Measurements from ENCODE around the gene IFI35. TPM values are rescaled to one million over a fixed set of nuclear protein-coding genes. Genes with fewer than 3 reads are reported as not detected.
"Not testable (repeated sequence)": the region's sequence is repeated elsewhere in the genome, so short reads cannot be mapped to it uniquely, and the experiment has no call there.

IFI35 gene
- total RNA-seq, 5 donors from 2014 or later (not counting 1 experiment from before 2014, with no cell fraction given), result 27.0 to 44.6 (median 34.1) TPM

- no peaks in the 10 kb centered on the region for H3K36me3 Mint-ChIP-seq
- no peaks in the 10 kb centered on the region for H3K9me3 Mint-ChIP-seq
- H3K4me3 ChIP-seq (ENCODE audit: control insufficient read depth in 1 of 2, extremely low read depth in 1 of 2, low read length in 1 of 2), result no peak overlapping the region
- no peaks in the 10 kb centered on the region for H3K27me3 Mint-ChIP-seq
- DNase-seq, result no peak
- H3K27me3 ChIP-seq (replicated peaks in 1 of 2; ENCODE audit: control insufficient read depth in 2 of 2, extremely low read depth in 1 of 2, insufficient read depth in 2 of 2, low read length in 1 of 2), result no peaks in the 10 kb centered on the region
- no peak for ATAC-seq (replicated peaks in 1 of 4)
- WGBS (ENCODE audit: insufficient coverage), result no CpG with 5 or more reads among the region's 4 CpGs
- ChIA-PET POLR2A (no interaction called here), CTCF (interaction anchor here in 1 of 2 donors (0.7 kb wide), 2 partner anchors 125 to 1922 kb away, joined by 3 to 6 read pairs; no protein-coding TSS in a partner anchor)
- no peaks in the 10 kb centered on the region for H3K4me1 ChIP-seq (ENCODE audit: control insufficient read depth in 1 of 2, extremely low read depth in 1 of 2, insufficient read depth in 2 of 2, low read length in 2 of 2)
- no peaks in the 10 kb centered on the region for H3K4me1 Mint-ChIP-seq
- no peak overlapping the region for H3K27ac ChIP-seq (ENCODE audit: low read length)
- H3K9me3 ChIP-seq, result no peaks in the 10 kb centered on the region
- H3K4me3 Mint-ChIP-seq, result no peak overlapping the region
- no peaks in the 10 kb centered on the region for H3K36me3 ChIP-seq (ENCODE audit: control insufficient read depth in 2 of 2, extremely low read depth in 1 of 2, insufficient read depth in 1 of 2, low read length in 1 of 2)
- no peak overlapping the region for H3K27ac Mint-ChIP-seq
These were observed 37.4 kb downstream of the IFI35 start for GRCh38 chr17:43044024-43044423.

- no peak for ATAC-seq (replicated peaks in 1 of 4)
- no peak overlapping the region for H3K27ac Mint-ChIP-seq
- H3K27ac ChIP-seq (ENCODE audit: low read length), result no peak overlapping the region
- ChIA-PET POLR2A (no interaction called here), CTCF (no interaction called here)
- no peaks in the 10 kb centered on the region for H3K36me3 ChIP-seq (ENCODE audit: control insufficient read depth in 2 of 2, extremely low read depth in 1 of 2, insufficient read depth in 1 of 2, low read length in 1 of 2)
- no peaks in the 10 kb centered on the region for H3K27me3 Mint-ChIP-seq
- H3K9me3 Mint-ChIP-seq, result no peaks in the 10 kb centered on the region
- H3K4me1 Mint-ChIP-seq, result no peaks in the 10 kb centered on the region
- no peak for DNase-seq
- no peak overlapping the region for H3K4me3 Mint-ChIP-seq
- H3K4me3 ChIP-seq (ENCODE audit: control insufficient read depth in 1 of 2, extremely low read depth in 1 of 2, low read length in 1 of 2), result no peak overlapping the region
- H3K9me3 ChIP-seq, result no peaks in the 10 kb centered on the region
- no peaks in the 10 kb centered on the region for H3K27me3 ChIP-seq (replicated peaks in 1 of 2; ENCODE audit: control insufficient read depth in 2 of 2, extremely low read depth in 1 of 2, insufficient read depth in 2 of 2, low read length in 1 of 2)
- WGBS (ENCODE audit: insufficient coverage), result no CpG with 5 or more reads among the region's 1 CpG
- H3K36me3 Mint-ChIP-seq, result no peaks in the 10 kb centered on the region
- no peaks in the 10 kb centered on the region for H3K4me1 ChIP-seq (ENCODE audit: control insufficient read depth in 1 of 2, extremely low read depth in 1 of 2, insufficient read depth in 2 of 2, low read length in 2 of 2)
These were observed 45.4 kb downstream of the IFI35 start for GRCh38 chr17:43051969-43052368.

GRCh38 chr17:43053008-43053407, 46.4 kb downstream of the IFI35 start:
- H3K27ac Mint-ChIP-seq; H3K4me3 ChIP-seq (ENCODE audit: control insufficient read depth in 1 of 2, extremely low read depth in 1 of 2, low read length in 1 of 2); POLR2A ChIA-PET; H3K4me3 Mint-ChIP-seq; H3K36me3 ChIP-seq (ENCODE audit: control insufficient read depth in 2 of 2, extremely low read depth in 1 of 2, insufficient read depth in 1 of 2, low read length in 1 of 2); H3K36me3 Mint-ChIP-seq; H3K27me3 Mint-ChIP-seq; DNase-seq; H3K27me3 ChIP-seq (replicated peaks in 1 of 2; ENCODE audit: control insufficient read depth in 2 of 2, extremely low read depth in 1 of 2, insufficient read depth in 2 of 2, low read length in 1 of 2); ATAC-seq (replicated peaks in 1 of 4); H3K4me1 Mint-ChIP-seq; CTCF ChIA-PET; H3K4me1 ChIP-seq (ENCODE audit: control insufficient read depth in 1 of 2, extremely low read depth in 1 of 2, insufficient read depth in 2 of 2, low read length in 2 of 2); H3K9me3 Mint-ChIP-seq; H3K9me3 ChIP-seq; H3K27ac ChIP-seq (ENCODE audit: low read length): not testable (repeated sequence)
- 100% methylated on average over 4 of the region's 7 CpGs for WGBS (ENCODE audit: insufficient coverage)

GRCh38 chr17:43056051-43056450, 49.5 kb downstream of the IFI35 start:
- no peaks in the 10 kb centered on the region for H3K9me3 Mint-ChIP-seq
- 100% methylated on average over 4 of the region's 7 CpGs for WGBS (ENCODE audit: insufficient coverage)

GRCh38 chr17:43062984-43063638, 56.5 kb downstream of the IFI35 start:
- no peak for DNase-seq
- H3K4me1 Mint-ChIP-seq, result no peaks in the 10 kb centered on the region
- WGBS (ENCODE audit: insufficient coverage), result 97% methylated on average over 6 of the region's 10 CpGs
- no peaks in the 10 kb centered on the region for H3K27me3 ChIP-seq (replicated peaks in 1 of 2; ENCODE audit: control insufficient read depth in 2 of 2, extremely low read depth in 1 of 2, insufficient read depth in 2 of 2, low read length in 1 of 2)
- POLR2A ChIA-PET, result no interaction called here
- no peak overlapping the region for H3K4me3 ChIP-seq (ENCODE audit: control insufficient read depth in 1 of 2, extremely low read depth in 1 of 2, low read length in 1 of 2)
- no peak overlapping the region for H3K27ac Mint-ChIP-seq
- no peak overlapping the region for H3K4me3 Mint-ChIP-seq
- no peak overlapping the region for H3K27ac ChIP-seq (ENCODE audit: low read length)
- no peaks in the 10 kb centered on the region for H3K36me3 Mint-ChIP-seq
- H3K9me3 Mint-ChIP-seq, result no peaks in the 10 kb centered on the region
- H3K27me3 Mint-ChIP-seq, result no peaks in the 10 kb centered on the region
- no peaks in the 10 kb centered on the region for H3K4me1 ChIP-seq (ENCODE audit: control insufficient read depth in 1 of 2, extremely low read depth in 1 of 2, insufficient read depth in 2 of 2, low read length in 2 of 2)
- CTCF ChIA-PET, result no interaction called here
- no peaks in the 10 kb centered on the region for H3K9me3 ChIP-seq
- no peak for ATAC-seq (replicated peaks in 1 of 4)
- no peaks in the 10 kb centered on the region for H3K36me3 ChIP-seq (ENCODE audit: control insufficient read depth in 2 of 2, extremely low read depth in 1 of 2, insufficient read depth in 1 of 2, low read length in 1 of 2)

More at GRCh38 chr17:43056051-43056450, 49.5 kb downstream of the IFI35 start:
- Mint-ChIP-seq H3K27me3 (no peaks in the 10 kb centered on the region), H3K27ac (no peak overlapping the region), H3K4me1 (no peaks in the 10 kb centered on the region), H3K36me3 (no peaks in the 10 kb centered on the region), H3K4me3 (no peak overlapping the region)
- no peaks in the 10 kb centered on the region for H3K9me3 ChIP-seq
- DNase-seq (no peak), ATAC-seq (replicated peaks in 1 of 4) (no peak)
- ChIA-PET CTCF (interaction anchor here in 1 of 2 donors (0.5 kb wide), 1 partner anchor 339 kb away, joined by 3 read pairs; no protein-coding TSS in a partner anchor), POLR2A (interaction anchor here in 1 of 2 donors (0.6 kb wide), 1 partner anchor 42 kb away, joined by 7 read pairs; no protein-coding TSS in a partner anchor)
- no peaks in the 10 kb centered on the region for H3K27me3 ChIP-seq (replicated peaks in 1 of 2; ENCODE audit: control insufficient read depth in 2 of 2, extremely low read depth in 1 of 2, insufficient read depth in 2 of 2, low read length in 1 of 2)
- H3K4me1 ChIP-seq (ENCODE audit: control insufficient read depth in 1 of 2, extremely low read depth in 1 of 2, insufficient read depth in 2 of 2, low read length in 2 of 2), result no peaks in the 10 kb centered on the region
- H3K4me3 ChIP-seq (ENCODE audit: control insufficient read depth in 1 of 2, extremely low read depth in 1 of 2, low read length in 1 of 2), result no peak overlapping the region
- no peak overlapping the region for H3K27ac ChIP-seq (ENCODE audit: low read length)
- H3K36me3 ChIP-seq (ENCODE audit: control insufficient read depth in 2 of 2, extremely low read depth in 1 of 2, insufficient read depth in 1 of 2, low read length in 1 of 2), result no peaks in the 10 kb centered on the region

Other genes starting within 250 kb of the IFI35 start
- gene RAMP2, start 245.6 kb upstream of the IFI35 start, total RNA-seq, result not detected
- 10 to 100 TPM; 34.7 to 42.5 (median 38.7) TPM for gene VPS25, start 233.3 kb upstream of the IFI35 start, total RNA-seq
- gene WNK4, start 226.2 kb upstream of the IFI35 start, total RNA-seq, result 1 to 10 TPM in 1 of 5 donors, under 1 TPM in 3, not detected in 1; 0.38 to 1.3 (median 0.60) TPM
- 10 to 100 TPM in 4 of 5 donors, 1 to 10 TPM in 1; 7.9 to 32.4 (median 29.8) TPM for gene COA3, start 208.1 kb upstream of the IFI35 start, total RNA-seq
- not detected for gene CNTD1, start 207.9 kb upstream of the IFI35 start, total RNA-seq
- gene BECN1, start 182.5 kb upstream of the IFI35 start, total RNA-seq, result 100 to 1,000 TPM in 4 of 5 donors, 10 to 100 TPM in 1; 92.1 to 138 (median 105) TPM
- gene PSME3, start 173.4 kb upstream of the IFI35 start, total RNA-seq, result 10 to 100 TPM; 68.0 to 79.1 (median 77.2) TPM
- 1 to 10 TPM; 2.2 to 3.7 (median 3.2) TPM for gene AOC2, start 162.2 kb upstream of the IFI35 start, total RNA-seq
- 1 to 10 TPM; 1.2 to 2.1 (median 1.2) TPM for gene AOC3, start 155.6 kb upstream of the IFI35 start, total RNA-seq
- under 1 TPM in 3 of 5 donors, not detected in 2; 0.19 to 0.30 (median 0.20) TPM for gene G6PC1, start 106.0 kb upstream of the IFI35 start, total RNA-seq
- 10 to 100 TPM; 54.1 to 65.2 (median 60.0) TPM for gene AARSD1, start 42.3 kb upstream of the IFI35 start, total RNA-seq
- under 1 TPM in 3 of 5 donors, not detected in 2; 0.25 to 0.44 (median 0.41) TPM for gene PTGES3L, start 26.7 kb upstream of the IFI35 start, total RNA-seq
- gene RUNDC1, start 26.2 kb upstream of the IFI35 start, total RNA-seq, result 10 to 100 TPM; 11.5 to 24.0 (median 23.7) TPM
- gene RPL27, start 8.4 kb upstream of the IFI35 start, total RNA-seq, result 1,000 to 10,000 TPM; 1,254 to 1,790 (median 1,710) TPM
- gene VAT1, start 15.6 kb downstream of the IFI35 start, total RNA-seq, result 10 to 100 TPM; 26.4 to 62.6 (median 48.5) TPM
- under 1 TPM; 0.08 to 0.64 (median 0.32) TPM for gene RND2, start 18.4 kb downstream of the IFI35 start, total RNA-seq
- 1 to 10 TPM; 2.8 to 5.5 (median 4.2) TPM for gene BRCA1, start 118.6 kb downstream of the IFI35 start, total RNA-seq
- gene NBR1, start 164.4 kb downstream of the IFI35 start, total RNA-seq, result 10 to 100 TPM; 51.5 to 82.2 (median 80.1) TPM
- 10 to 100 TPM in 3 of 5 donors, 1 to 10 TPM in 2; 9.3 to 18.1 (median 10.4) TPM for gene TMEM106A, start 205.1 kb downstream of the IFI35 start, total RNA-seq
- gene CCDC200, start 221.8 kb downstream of the IFI35 start, total RNA-seq, result not detected
- gene RNU2-1, start 227.2 kb downstream of the IFI35 start, total RNA-seq, result 1,000 to 10,000 TPM; 2,693 to 4,491 (median 3,278) TPM